Suppressor macrophage (primary cell): ENCODE measurements around the gene DIPK1A.

Experiments used
- DNase-seq, 4 experiments: peaks; one replicate each; pipeline ENCODE4 v3.0.0-alpha.2; 2020 to 2022

The DIPK1A gene

DNA sequence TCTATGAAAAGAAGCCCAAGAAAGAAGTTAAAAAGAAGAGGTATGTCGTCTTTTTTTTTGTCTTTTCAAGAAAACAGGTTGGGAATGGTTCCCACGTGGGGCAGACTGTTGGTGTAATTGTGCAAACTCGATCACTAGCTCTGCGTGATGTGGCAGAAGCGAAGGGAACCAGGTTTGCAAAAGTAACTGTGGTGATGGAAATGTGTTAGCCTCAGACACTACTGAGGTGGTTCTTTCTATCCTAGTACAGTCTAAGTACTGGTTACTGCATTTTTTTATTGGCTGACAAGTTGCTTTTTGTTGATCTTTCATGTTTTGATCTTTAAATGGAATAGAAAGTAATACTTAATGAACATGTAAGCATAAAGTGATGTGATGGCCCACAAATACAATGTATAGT lies 120.7 kb downstream of the DIPK1A start:
- DNase-seq: no peak

DNA sequence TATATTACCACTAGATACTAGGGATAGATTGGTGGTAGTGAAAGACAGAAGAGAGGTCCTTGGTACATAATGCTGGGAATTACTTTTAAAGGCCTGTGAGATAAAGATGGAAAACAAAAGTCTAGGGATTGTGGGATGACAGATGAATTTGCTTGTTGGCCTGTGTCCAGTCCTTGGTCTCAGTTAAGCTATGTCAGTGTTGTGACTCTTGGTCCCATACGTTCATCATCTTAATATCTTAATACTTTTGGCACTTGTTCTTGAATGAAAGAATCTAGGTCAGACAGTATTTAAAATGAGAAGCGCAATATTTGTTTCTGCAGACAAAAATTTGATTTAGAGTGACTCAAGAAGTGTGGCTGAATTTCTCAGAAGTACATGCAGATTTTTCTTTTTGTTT lies 121.8 kb downstream of the DIPK1A start:
- no peak for DNase-seq

GRCh38 chr1:92838519-92838918 lies 122.7 kb downstream of the DIPK1A start:
- DNase-seq: no peak

DNA sequence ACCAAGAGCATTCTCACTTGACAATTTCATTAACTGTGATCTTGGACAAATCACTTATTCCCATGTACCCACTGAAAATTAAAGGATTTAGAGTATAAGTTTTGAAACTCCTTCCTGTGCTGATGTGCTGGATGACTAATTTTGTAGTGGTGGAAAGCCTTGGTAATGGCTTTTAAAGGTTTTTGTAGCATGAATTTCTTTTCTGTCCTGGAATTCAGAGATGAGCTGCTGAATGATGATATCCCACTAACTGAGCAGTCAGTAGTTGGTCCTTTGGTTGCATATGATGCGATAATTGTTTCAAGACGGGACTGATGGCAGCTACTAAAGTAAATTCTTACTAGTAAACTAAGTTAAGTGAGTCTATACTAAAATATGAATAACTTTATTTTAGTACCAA lies 124.2 kb downstream of the DIPK1A start:
- DNase-seq: no peak

DNA sequence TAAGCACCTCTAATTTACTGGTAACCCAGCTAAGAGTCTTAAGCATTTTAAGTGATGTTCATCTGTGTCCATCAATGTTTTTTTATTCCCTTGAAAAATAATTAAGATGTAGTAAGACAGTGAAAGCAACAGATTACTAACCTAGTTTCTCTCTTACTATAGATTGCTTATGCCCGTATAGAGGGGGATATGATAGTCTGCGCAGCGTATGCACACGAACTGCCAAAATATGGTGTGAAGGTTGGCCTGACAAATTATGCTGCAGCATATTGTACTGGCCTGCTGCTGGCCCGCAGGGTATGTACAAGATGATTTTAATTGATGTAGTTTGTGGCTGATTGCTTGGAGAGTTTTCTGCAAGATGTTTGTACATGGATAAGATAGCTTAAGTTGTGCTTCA lies 126.6 kb downstream of the DIPK1A start:
- DNase-seq: no peak

GRCh38 chr1:92833840-92834239 lies 127.4 kb downstream of the DIPK1A start:
- no peak for DNase-seq

- peak in 2 of 4 experiments; percentile 7 to 16 for DNase-seq
Measured at GRCh38 chr1:92832537-92833114, 128.6 kb downstream of the DIPK1A start.

DNA sequence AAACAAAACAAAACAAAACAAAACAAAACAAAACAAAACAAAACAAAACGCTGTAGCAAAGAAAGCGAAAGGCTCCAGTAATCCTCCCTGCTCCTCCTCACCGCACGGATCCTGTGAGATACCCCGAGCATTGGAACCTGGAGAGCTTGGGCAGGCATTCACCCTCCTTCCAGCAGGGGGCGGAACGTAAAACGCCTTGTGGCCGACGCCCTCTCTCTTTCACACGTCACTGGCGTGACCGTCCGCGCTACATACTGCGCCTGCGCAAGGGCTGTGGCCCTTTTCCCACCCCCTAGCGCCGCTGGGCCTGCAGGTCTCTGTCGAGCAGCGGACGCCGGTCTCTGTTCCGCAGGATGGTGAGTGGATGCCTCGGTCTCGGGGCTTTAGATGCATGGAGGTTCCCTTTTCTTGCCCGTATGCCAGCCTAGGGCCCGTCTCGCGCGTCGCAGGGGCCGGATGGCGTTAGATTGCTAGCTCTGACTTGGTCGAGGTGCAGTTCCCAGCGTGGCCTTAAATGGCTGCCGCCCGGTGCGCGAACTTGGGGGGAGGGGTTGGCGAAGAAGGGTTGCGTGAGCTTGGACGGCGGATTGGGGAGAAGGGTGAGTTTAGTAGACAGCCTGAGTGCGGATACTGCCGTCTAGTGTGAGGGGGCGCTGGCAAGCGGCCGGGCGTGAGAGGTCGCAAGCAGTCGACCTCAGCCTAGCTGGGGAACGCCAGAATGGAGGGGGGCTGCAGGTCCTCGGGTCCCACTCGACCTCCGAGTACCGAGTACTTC lies 129.3 kb downstream of the DIPK1A start, which contains the start of gene RPL5:
TSS of gene RPL5 (plus strand) at position 279 of the 775 bp plus-strand sequence. CDS start at position 354, 75 bp downstream.
- peak; percentile 99 to 100 (median 99) for DNase-seq

DNA sequence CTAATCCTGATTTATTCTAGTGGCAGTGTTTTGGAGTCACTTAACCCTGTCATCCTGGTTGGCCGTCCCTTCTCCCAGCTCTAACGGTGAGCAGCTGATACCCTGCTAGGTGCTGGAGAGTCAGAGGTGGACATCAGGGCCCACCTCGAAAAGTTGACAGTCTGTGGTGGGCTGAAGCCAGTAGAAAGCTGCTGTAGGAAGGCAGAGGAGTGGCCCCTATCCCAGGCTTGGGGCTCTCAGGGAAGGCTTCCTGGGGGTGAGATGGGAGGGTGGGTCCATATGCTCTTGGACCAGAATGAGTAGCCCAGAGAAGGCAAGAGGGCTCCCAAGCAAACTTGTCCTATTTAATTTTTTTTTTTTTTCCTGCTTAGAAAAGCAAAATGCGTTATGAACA lies 129.9 kb downstream of the DIPK1A start:
- DNase-seq: no peak

- DNase-seq: no peak
Measured at GRCh38 chr1:92826792-92827191, 134.5 kb downstream of the DIPK1A start.

- no peak for DNase-seq
Measured at GRCh38 chr1:92822879-92823278, 138.4 kb downstream of the DIPK1A start.

GRCh38 chr1:92820551-92820950 lies 140.7 kb downstream of the DIPK1A start:
- no peak for DNase-seq

- DNase-seq: no peak
Measured at GRCh38 chr1:92820024-92820423, 141.2 kb downstream of the DIPK1A start.

DNA sequence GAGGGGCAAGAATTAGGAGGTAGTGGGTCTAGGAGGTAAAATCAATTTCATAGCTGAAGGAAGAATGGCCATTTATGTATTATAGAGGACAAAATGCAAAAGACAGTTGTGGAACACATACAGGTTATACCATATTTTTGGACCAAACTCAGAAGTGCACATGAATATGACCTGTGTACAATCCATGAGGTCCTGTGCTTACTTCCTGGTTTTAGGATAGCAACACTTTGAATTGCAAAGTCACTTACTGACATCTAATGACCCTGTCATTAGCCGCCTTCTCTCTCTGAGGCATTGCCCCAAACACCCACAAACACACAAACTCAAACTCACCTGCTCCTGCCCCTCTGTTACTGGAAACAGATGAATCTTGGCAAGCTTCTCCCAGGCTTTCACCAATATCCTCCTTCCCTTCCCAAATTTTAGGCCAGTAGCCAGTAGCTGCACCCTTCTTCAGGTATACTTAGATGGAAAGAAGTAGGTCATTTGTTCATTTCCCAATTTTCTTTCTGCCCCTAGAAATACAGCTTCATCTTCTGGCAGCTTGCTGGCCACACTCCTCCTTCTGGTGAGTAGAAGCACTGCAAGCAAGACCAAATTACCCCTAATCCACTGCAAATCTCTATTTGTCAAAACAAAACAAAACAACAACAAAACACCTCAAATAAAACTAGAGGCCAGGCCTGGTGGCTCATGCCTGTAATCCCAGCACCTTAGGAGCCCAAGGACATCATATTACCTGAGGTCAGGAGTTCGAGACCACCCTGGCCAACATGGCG lies 143.1 kb downstream of the DIPK1A start:
- peak; percentile 37 to 73 (median 64) for DNase-seq

GRCh38 chr1:92817137-92817697 lies 144.0 kb downstream of the DIPK1A start:
- DNase-seq: no peak

DNA sequence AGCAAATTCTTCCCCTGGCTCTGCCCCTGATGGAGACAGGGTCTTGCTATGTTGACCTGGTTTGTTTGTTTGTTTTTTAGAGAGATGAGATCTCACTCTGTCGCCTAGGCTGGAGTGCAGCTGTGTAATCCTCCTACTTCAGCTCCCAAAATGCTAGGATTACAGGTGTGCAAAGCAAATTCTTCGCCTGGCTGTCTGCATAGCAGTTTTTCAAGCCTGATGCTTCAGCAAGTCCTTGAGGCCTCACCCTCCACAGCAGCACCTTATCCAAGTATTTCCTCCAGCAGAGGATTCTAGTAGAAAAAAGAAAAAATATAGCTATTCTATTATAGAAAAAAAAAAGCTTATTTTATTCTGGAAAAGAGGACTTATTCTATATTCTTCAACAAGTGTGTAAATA lies 144.5 kb downstream of the DIPK1A start:
- DNase-seq: no peak

GRCh38 chr1:92808381-92808780 lies 152.9 kb downstream of the DIPK1A start:
- DNase-seq: no peak

GRCh38 chr1:92805216-92805615 lies 156.0 kb downstream of the DIPK1A start:
- DNase-seq: no peak

DNA sequence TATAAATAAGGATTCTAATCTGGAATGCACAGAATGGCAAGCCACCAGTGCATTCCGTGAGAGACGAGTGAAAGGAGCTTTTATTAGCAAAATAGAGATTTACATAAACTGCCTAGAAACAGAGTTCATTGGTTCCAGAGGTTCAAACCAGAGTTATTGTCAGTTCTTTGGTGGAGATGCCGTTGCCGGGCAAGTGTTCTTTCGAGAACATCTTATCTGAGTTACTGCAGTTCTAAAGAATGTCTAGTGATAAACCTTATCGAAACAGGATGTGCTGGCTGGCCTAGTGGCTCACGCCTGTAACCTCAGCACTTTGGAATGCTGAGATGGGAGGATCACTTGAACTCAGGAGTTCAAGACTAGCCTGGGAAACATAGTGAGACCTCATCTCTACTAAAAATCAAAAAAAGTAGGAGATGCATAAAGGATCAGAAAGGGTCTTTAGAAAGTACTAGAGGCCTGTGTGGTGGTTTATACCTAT lies 156.5 kb downstream of the DIPK1A start:
- DNase-seq: peak; percentile 24 to 59 (median 45)

DNA sequence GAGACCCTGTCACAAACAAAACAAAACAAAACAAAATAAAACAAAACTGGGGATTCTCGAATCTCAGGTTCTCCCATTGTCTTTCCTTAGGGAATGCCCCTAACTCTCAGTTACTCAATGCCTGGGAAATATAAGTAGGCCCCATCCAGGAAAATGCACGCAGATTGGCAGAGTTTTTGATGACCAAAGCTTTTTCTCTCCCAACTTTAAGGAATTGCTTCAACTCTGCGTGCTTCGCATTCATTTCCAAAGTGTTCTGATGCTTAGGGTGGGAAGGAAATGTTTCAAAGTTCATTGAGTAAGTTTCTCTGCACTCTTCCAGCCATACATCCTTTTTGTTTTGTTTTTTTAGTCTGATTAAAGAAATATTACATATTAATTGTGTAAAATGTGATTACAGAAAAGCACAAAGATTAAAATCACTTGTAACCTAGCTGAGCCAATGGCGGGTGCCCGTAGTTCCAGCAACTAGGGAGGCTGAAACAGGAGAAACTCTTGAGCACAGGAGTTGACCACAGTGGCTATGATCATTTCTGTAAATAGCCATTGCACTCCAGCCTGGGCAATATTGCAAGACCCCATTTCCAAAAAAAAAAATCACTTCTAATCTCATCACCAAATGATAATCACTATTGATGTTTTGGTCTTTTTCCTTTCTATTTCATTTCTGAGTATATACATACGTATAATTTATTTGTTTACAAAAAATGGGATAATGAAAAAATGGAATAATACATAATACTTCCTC lies 157.9 kb downstream of the DIPK1A start:
- DNase-seq: no peak

DNA sequence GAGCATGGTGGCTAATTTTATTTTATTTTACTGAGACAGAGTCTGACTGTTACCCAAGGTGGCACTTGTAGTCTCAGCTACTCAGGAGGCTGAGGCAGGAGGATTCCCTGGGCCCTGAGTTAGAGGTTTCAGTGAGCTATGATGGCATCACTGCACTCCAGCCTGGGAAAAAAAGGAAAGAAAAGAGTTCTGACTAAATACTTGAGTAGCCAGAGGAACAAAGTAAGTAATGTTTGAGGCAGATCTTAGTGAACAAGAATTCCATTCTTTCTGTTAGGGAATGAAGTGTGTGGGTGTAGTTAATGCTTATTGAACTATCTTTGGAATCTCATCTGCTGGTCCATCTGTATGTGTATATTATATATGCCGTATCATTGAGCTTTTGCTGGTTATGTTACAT lies 163.3 kb downstream of the DIPK1A start:
- DNase-seq: no peak

- DNase-seq: no peak
Measured at GRCh38 chr1:92797297-92797696, 164.0 kb downstream of the DIPK1A start.
